ENCODE data around the gene TMEM244.

DNA sequence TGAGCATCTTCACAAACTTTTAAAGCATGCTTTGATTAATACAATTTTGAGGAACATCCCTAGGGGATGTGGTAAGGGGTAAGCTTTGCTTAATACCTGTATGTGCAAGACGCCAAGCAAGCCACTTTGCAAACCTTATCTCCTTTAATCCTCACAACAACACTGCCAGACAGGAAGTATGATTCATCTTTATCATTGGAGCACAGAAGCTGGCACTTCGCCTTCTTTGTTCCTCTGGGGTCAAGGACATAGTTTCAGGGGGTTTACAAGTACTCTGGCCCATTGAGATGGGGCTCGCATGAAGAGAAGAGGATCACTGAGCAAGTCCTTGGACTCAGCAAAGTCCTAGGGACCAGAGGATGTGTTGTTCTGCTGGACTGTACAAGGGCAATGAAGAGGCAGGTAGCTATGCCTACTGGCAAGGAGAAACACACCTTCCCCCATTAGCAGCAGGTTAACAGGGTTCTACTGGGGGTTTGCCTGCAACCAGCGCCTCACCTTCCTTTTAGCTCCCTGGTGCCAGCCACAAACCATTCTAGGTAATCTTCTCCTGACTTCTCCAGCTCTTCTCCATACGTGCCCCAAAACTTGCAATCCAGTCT is 8.8 kb downstream of the TMEM244 start:
- no peak for TF ChIP-seq POU2F2 (IDR thresholded peaks at IDR 0.05; ENCODE audit: low read depth, low read length)
- no peak for TF ChIP-seq POLR2A (IDR thresholded peaks at IDR 0.05; ENCODE audit: low read depth, low read length)
